ENCODE measurements around the gene SEPTIN1.

SEPTIN1 gene, protein sequence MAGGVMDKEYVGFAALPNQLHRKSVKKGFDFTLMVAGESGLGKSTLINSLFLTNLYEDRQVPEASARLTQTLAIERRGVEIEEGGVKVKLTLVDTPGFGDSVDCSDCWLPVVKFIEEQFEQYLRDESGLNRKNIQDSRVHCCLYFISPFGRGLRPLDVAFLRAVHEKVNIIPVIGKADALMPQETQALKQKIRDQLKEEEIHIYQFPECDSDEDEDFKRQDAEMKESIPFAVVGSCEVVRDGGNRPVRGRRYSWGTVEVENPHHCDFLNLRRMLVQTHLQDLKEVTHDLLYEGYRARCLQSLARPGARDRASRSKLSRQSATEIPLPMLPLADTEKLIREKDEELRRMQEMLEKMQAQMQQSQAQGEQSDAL

DNA sequence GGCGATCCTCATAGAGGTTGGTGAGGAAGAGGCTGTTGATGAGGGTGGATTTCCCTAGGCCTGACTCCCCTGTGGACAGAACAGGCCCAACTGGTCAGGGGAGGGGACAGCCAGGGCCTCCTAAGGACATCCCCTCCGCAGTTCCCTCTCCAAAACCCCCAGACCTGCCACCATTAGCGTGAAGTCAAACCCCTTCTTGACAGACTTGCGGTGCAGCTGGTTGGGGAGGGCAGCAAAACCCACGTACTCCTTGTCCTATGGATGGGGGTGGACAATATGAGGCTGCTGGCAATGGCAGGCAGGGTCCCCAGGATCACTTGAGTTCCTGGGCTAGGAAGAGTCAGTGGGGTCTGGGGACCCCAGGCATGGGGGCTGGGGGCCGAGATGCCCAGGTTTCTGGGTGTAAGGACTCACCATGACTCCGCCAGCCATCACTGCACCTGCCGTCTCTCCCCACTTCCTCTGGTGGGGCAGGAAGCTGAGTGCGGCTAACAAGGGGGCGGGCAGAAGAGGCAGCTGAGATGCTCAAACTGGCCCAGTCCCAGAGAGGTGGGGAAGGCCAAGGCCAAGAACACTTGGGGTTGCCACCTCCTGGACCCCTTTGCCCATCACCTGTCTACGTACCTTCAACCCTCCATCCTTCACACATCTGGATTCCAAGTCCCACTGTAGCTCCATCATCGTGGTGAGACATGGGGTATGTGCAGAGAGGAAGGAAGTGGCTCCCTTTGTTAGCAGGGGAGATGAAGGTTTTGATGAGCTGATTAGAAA is at the start of gene SEPTIN1:
SEPTIN1 (minus strand) TSS at position 451 of the 771 bp plus-strand sequence; CDS start at position 432, 19 bp downstream.
- peak; percentile 81 for DNase-seq (ENCODE audit: low spot score)

DNA sequence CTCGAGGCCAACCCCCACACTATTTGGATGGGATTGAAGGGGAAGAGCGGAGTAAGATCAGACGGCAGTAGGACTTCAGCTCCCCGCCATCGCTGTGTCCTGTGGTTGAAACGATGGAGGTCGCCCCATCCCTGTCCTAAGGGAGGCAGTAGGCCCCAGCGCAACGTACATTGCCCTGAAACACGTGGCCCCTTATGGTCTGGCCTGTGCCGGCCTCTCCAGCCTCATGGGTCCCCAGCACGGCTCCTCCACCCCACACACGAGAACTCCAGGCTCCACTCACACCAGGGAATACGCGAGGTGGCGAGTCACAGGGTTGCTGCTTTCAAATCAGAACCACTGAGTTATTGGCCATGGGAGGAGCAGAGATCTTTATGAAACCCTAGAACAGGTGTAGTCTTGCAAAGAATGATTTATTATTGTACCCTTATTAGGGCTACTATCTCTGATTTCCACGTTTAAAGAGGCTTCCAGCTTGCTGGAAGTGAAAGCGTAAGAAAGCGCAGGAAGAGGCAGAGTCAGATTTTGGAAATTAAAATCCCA is 48.1 kb upstream of the SEPTIN1 start:
- no peak for DNase-seq (ENCODE audit: low spot score)

DNA sequence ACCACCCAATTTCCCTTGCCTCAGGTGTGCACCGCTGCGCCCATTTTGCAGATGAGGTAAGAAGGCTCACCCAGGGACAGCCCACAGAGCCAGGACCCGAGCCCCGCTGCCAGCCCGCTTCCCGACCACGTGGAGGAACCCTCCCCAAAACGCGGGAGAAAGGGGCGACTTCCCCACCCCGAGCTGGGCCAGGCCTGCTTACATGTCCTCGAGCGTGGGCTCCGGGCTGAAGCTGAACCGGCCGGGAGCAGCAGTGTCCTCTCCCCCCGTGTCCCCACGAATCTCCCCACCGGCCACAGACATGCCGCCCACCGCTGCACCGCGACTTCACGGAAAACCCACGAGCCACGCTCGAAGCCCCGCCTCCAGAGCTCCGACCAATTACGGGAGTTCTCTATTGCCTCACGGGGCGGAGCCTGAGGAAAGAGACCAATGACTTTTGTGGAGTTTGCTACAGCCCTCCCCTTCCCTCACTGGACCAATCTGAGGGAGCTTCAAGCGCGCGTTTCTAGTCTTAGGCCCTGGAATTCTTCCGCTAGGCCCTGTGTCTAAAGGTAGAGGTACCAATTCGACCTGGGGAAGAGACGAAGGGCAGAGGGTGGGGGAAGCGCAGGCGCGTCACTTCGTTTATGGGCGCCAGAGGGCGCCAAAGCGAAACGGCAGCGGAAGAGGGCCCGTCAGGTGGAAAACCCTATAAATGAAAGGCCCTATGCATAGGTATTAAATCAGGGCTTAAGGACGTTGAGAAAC is 47.5 kb upstream of the SEPTIN1 start, which contains the start of gene DCTPP1:
DCTPP1 (minus strand) TSS at position 353 of the 750 bp plus-strand sequence; CDS start at position 303, 50 bp downstream.
- DNase-seq (ENCODE audit: low spot score): peak; percentile 98

DNA sequence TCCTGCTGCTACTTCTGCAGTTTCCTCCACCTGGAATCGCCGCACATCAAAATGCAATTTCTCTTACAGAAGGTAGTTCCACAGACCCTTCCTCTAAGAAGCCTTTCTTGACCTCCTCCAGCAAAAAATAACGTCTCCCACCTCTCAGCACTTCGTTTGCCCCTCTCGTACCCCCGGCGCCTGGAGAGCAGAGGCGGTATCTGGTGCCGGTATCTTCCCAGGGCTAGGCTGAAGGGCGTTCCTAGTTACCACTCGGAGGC is 47.0 kb upstream of the SEPTIN1 start:
- DNase-seq (ENCODE audit: low spot score): no peak

DNA sequence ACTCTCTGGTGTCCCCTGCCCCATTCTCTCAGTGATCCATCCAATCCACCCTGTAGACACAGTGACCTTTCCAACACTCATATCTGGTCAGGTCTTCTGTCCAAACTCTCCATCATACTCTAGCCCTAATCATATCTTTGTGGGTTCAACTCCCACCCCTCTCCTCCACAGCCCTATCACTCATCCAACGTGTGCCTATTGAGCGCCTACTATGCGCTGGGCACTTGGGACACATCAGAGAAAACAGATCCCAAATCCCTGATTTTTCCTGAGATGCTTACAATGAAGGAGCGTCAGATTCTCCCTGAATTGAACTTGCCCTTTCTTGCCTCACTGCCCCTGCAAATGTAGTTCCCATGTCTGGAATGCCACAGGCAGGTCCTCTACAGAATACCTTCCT is 45.7 kb upstream of the SEPTIN1 start:
- no peak for DNase-seq (ENCODE audit: low spot score)

DNA sequence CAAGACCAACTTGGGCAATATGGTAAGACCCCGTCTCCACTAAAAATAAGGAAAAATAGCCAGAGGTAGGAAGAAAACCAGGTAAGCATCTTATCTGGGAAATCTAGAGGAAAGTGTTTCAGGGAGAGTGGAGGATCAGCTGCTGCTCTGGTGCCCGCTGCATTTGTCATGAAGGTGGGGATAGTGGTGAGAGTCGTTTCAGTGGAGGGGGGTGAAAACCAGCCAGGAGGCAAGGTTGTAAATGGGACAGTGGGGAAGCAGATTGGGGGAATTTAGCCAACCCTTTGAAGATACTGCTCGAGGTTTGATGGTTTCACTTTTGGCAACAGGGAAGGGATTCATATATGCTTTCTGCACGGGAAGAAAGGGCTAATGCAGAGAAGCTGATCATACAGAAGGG is 38.6 kb upstream of the SEPTIN1 start:
- no peak for DNase-seq (ENCODE audit: low spot score)

DNA sequence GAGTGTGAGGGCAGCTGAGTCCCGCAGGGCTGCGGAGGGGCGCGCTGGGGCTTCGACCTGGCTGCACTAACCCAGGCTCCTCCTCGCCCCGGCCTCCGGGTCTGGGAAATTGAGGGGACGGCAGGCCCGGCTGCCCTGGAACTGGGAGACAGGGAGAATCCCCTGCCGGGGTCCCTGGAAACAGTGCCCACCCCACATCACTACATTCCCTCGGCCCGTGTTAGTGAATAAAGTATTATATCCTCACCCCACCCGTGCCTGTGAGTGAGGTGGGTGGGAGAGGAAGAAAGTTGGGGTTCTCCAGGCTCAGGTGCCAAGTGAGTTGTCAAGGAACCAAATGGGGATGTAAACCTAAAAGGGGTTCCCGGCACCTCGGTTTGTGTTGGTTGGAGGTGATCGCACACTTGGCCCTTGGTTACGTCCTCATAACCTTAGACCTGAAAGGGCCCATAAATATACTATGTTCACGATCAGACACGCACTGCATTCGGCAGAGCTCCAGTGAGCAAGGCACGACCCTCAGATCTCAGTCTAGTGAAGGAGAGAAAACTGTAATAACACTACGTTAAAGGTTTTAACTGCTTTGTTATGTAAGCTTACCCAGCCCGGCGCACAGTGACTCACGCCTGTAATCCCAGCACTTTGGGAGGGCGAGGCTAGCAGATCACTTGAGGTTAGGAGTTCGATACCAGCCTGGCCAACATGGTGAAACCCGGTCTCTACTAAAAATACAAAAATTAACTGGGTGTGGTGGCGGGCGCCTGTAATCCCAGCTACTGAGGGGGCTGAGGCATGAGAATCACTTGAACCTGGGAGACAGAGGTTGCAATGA is 36.2 kb upstream of the SEPTIN1 start:
- DNase-seq (ENCODE audit: low spot score): no peak

DNA sequence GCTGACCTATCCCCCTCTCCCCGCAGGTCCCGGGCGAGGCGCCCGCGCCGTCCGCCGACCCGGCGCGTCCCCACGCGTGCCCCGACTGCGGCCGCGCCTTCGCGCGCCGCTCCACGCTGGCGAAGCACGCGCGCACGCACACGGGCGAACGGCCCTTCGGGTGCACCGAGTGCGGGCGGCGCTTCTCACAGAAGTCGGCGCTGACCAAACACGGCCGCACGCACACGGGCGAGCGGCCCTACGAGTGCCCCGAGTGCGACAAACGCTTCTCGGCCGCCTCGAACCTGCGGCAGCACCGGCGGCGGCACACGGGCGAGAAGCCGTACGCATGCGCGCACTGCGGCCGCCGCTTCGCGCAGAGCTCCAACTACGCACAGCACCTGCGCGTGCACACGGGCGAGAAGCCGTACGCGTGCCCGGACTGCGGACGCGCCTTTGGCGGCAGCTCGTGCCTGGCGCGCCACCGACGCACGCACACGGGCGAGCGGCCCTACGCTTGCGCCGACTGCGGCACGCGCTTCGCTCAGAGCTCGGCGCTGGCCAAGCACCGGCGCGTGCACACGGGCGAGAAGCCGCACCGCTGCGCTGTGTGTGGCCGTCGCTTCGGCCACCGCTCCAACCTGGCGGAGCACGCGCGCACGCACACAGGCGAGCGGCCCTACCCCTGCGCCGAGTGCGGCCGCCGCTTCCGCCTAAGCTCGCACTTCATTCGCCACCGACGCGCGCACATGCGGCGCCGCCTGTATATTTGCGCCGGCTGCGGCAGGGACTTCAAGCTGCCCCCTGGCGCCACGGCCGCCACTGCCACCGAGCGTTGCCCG is 35.4 kb upstream of the SEPTIN1 start:
- DNase-seq (ENCODE audit: low spot score): peak; percentile 90

DNA sequence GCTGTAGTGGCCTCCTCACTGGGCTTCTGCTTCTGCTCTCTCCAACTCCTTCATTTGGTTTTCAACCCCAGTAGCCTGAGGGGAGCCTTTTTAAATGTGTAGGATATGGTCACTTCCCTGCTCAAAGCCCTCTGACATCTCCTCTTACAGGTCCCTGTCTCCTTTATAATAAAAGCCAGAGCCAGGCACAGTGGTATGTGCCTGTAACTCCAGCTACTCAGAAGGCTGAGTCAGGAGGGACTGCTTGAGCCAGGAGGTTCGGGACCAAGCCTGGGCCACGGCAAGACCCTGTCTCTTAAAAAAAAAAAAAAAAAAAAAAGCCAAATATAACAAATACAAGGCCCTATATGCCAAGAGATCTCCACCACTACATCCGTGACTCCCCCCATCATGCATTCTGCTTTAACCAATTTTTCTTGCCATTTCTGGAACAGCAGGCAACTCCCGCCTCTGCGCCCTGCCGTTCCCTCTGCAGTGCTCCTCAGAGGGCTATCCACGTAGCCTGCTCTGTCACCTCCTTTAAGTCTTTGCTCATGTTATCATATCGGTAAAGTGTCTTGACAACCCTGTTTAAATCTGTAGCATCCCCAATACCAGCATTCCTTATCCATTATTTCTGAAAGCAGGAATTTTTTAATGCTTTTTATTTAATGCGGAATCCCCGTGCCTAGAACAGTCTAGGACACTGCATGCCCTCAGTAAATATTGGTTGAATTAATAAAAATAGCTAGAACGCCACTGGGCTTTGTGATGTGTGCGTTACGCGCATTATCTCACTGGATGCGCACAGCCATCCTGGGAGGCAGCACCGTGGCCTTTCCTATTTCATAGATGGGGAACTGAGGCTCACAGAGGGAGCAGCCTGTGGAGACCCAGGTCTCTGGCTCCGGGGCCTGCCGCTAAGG is 34.5 kb upstream of the SEPTIN1 start:
- no peak for DNase-seq (ENCODE audit: low spot score)

DNA sequence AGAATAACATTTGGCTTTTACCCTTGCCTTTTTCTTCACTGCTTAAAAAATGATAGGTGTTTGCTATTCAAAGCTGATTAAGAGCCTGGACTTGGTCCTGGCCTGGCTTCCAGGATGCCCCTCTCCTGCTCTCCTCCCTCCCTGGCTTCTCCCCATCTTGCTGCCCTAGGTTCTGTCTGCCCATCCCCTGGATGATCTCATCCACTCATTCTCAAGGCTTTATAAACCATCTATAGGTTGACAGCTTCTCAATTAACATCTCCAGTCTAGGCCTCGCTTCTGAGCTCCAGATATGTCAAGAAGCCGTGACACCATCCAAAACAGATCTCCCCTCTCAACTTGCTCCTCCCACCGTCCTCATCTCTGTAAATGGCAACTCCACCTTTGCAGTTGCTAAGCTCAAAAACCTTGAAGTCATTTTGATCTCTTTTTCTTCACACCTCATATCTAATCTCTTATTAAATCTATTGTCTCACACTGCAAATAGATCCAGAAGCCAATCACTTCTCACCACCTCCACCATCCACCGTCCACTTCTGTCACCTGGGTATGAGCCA is 33.8 kb upstream of the SEPTIN1 start:
- no peak for DNase-seq (ENCODE audit: low spot score)

DNA sequence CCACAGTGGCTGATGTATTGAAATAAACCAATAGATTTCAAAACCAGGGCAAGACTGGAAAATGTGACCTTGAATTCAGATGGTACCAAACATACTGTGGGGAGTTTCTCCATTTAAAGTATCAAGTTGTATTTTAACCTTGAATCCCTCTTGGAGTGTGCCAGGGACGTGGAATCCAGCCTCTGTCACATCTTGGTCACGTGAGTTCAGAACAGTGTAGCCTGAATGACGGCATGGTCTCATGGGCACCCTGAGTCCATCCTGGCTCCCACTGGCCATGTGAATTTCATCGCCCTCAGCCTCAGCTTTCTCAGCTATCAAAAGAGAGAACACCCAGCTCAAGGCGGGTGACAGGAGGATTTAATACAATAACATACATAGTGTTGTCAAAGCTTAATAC is 31.8 kb upstream of the SEPTIN1 start:
- no peak for DNase-seq (ENCODE audit: low spot score)

DNA sequence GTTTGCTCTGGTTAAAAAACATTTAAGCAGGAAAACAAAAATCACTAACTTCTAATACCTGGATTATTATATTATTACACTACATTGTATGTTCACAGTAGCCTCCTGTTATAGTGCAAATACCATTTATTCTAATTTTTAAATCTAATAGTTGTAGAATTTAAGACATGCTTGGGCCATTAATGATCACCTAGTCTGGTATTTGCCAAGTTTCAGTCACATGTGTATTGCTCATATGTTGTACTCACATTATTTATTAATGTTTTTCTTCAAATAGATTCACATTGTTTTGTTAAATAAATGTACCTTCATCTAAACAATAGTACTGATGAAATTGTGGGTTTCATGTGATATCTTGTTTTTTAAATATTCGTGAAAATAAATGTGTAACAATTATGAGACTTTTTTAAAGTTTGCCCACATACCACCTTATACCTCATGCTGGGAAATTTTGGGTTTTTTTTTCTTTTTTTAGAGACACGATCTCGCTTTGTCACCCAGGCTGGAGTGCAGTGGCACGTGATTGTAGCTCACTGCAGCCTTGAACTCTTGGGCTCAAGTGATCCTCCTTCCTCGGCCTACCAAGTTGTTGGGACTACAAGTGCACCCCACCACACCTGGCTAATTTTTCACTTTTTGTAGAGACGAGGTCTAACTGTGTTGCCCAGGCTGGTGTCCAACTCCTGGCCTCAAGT is 30.9 kb upstream of the SEPTIN1 start:
- DNase-seq (ENCODE audit: low spot score): no peak

DNA sequence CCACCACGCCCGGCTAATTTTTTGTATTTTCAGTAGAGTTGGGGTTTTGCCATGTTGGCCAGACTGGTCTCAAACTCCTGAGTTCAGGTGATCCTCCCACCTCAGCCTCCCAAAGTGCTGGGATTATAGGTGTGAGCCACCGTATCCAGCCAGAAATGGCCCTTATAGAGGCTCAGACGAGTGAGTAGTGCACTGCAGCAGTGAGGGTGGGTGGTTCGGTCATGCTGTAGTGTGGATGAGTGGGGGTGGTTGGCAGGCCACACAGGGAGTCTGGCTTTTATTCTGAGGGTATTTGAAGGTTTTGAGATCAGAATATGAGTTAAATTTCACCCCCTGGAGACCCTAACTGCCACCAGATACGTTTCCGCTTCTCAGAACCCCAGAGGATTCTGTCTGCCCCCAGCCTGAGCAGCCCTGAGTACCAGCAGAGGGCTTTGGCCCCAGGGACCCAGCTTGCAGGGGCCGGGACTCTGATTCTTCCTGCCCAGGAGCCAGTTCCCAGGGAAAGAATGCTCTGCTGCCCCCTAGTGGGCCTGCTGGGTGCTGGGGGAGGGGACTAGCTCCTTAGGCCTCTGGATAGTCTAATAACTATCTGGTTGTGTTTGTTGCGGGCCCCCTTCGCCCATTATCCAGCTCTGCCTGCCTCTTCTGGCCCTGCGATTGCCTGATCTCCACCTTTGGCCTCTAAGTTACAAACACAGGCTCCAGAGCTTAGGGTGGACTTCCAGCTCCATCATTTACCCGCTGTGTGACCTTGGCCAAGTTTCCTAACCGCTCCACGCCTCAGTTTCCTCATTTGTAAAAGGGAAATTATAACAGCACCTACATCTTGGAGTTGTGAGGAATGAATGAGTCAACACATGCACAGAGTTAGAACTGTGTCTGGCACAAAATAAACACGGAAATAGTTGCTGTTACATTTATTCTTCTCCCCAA is 27.0 kb upstream of the SEPTIN1 start:
- peak; percentile 94 for DNase-seq (ENCODE audit: low spot score)

DNA sequence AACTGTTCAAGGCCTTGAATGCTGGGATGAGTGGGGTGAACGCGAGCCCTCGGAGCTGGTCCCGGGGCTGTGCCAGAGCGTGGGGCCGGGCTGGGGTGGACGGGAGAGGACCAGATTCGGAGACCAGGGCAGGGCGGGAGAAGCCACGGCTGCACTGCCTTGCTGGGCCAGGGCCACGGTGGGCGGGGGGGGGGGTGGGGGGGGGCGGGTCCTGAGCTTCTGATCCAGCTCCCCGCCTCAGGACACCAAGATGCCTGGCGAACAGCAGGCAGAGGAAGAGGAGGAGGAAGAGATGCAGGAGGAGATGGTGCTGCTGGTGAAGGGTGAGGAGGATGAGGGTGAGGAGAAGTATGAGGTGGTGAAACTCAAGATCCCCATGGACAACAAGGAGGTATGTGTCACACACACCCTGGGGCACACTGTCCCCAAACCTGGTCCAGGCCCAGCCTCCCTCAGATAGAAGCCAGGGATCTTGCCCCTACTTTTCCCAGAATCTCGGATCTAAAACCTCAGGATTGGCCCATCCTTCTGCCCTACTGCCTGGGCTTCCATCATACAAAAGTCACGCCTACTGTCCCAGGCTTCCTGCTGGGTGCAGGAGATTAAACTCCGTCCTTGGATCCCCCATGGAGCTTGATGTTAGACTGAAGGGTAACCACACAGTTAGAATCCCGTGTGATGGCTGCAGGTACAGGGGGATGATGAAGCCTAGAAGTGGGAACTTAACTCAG is 25.6 kb upstream of the SEPTIN1 start:
- DNase-seq (ENCODE audit: low spot score): no peak

DNA sequence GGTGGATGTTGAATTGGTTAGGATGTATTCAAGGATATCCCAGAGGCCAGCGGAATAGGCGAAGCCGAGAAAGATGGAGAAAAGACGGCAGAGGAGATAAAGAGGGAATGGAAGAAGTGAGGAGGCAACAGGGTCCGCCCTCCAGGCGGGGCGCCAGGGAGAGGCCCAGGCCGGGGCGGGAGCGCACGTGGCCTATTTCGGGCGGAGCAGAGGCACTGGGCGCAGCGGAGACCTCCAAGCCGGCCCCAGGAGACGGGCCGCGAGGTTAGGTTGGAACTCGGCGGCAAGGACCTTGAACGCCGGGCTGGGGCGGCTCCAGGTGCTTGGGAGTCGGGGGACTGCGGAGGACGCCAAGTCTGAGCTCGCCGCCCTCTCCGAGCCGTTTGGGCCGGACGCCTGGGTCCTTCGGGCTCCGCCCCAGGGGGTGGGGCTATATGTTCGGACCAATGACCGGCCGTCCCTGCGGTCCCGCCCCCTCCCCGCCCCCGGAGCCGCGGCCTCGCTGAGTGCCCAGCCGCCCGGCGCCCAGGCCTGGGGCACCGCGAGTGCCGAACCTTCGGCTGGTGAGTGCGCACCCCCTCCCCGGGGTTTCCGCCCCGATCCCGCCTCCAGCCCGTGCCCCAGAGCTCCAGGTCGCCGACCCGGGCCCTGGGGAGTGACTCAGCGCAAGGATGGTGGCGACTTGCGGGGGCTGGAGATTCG is 24.9 kb upstream of the SEPTIN1 start, which contains the start of gene ZNF771:
ZNF771 (plus strand) TSS at position 505 of the 702 bp plus-strand sequence. CDS start 448 bp downstream, outside the sequence.
- peak; percentile 87 for DNase-seq (ENCODE audit: low spot score)

DNA sequence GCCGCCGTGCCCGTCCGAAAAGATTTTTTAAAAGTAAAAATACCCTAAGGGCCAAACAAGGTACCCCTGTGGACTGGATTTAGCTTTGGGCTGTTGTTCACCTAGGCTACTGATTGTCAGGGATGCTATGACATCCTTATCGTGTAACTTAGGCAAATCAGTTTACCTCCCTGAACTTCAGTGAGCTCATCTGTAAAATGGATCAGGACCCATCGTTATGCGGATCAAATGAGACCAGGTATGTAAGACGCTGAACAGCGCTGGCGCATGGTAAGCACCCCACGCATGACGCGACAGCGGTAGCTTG is 24.4 kb upstream of the SEPTIN1 start:
- DNase-seq (ENCODE audit: low spot score): no peak
